OCI-LY3 (cell line): ENCODE data around the gene DNAJB1.
"Not testable (repeated sequence)": the region's sequence is repeated elsewhere in the genome, so short reads cannot be mapped to it uniquely, and the experiment has no call there.

Source experiments
- H2AFZ ChIP-seq: fragments of 200-600, 300-600 bp; shearing (Covaris generic); 2 replicates; pipeline ENCODE4 v1.6.0; 2014; ENCODE audit warnings: antibody characterized with exemption, low read depth, low read length
- H3K27ac ChIP-seq: fragments of 200-600, 300-600 bp; sonication (generic); 2 replicates; pipeline ENCODE4 v1.5.1; 2014; ENCODE audit warnings: mild to moderate bottlenecking, low read length, moderate library complexity, mixed read lengths
- H3K27me3 ChIP-seq: fragments of 200-600, 300-600 bp; sonication (generic); 2 replicates; pipeline ENCODE4 v1.6.1; 2014; ENCODE audit warnings: low read depth, low read length, mixed read lengths
- H3K36me3 ChIP-seq: fragments of 200-600, 300-600 bp; sonication (generic); replicated peaks from 2 replicates; pipeline ENCODE3; 2014; ENCODE audit warnings: low read depth, low read length, mixed read lengths
- H3K4me1 ChIP-seq: fragments of 300-600, 200-600 bp; sonication (generic); 2 replicates; pipeline ENCODE4 v1.6.1; 2014; ENCODE audit warnings: low read length, mixed read lengths
- H3K4me2 ChIP-seq: fragments of 200-600, 300-600 bp; sonication (generic); 2 replicates; pipeline ENCODE4 v1.6.1; 2014; ENCODE audit warnings: low read length, mixed read lengths
- H3K4me3 ChIP-seq: fragments of 300-600, 200-600 bp; sonication (generic); 2 replicates; pipeline ENCODE4 v1.5.1; 2014; ENCODE audit warnings: antibody characterized with exemption, mild to moderate bottlenecking, low read length, moderate library complexity
- H3K79me2 ChIP-seq: fragments of 300-600, 200-600 bp; shearing (Covaris generic); 2 replicates; pipeline ENCODE4 v1.6.1; 2014; ENCODE audit warnings: mild to moderate bottlenecking, low read length, mixed read lengths
- H3K9ac ChIP-seq: fragments of 300-600, 200-600 bp; shearing (Covaris generic); 2 replicates; pipeline ENCODE4 v1.6.0; 2014; ENCODE audit warnings: mild to moderate bottlenecking, low read length, moderate library complexity
- H3K9me3 ChIP-seq: fragments of 200-600, 300-600 bp; shearing (Covaris generic); 2 replicates; pipeline ENCODE4 v1.6.1; 2014; ENCODE audit warnings: low read length, mixed read lengths; ENCODE audit not compliant: insufficient read depth
- H4K20me1 ChIP-seq: fragments of 200-600, 300-600 bp; sonication (generic); 2 replicates; pipeline ENCODE4 v1.6.1; 2016; ENCODE audit warnings: low read length, mixed read lengths; ENCODE audit not compliant: insufficient read depth
- EZH2phosphoT487 ChIP-seq: fragments of 200-600 bp; shearing (Covaris generic); IDR thresholded peaks from 2 replicates; pipeline ENCODE4 v1.6.1; 2018; ENCODE audit warnings: antibody characterized with exemption, mixed run types, low read depth
- TF ChIP-seq, protein P1 (sequence below): fragments of 200-600, 300-600 bp; sonication (generic); IDR thresholded peaks from 2 replicates; pipeline ENCODE4 v1.5.1; 2014; ENCODE audit warnings: antibody characterized with exemption, low read length, low read depth

Gene DNAJB1

DNA sequence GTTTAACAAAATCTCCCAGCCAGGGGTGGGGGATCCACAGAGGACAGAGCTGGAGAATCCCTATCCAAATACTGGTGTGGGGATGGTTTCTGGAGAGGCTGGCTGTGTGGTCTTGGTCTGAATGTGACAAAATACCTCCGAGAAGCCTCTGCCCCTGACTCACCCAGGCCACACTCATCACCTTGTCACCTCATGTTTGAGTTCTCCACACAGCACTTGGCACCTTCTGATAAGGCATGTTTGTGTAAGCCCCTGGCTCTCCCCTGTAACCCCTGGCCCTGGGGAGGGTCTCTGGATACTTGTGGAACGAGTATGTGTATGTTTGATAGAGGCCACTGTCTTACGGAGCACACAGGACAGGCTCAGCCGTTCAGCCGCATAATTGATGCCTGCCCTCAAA, 25.9 kb upstream of the DNAJB1 start:
- peaks cover 22% of the 10 kb centered on the region for H3K36me3 ChIP-seq
- H3K27ac ChIP-seq, result no peak overlapping the region
- H3K4me3 ChIP-seq, result no peak overlapping the region
- no peak overlapping the region for H3K4me2 ChIP-seq
- H3K9ac ChIP-seq, result no peak overlapping the region
- no peak overlapping the region for H2AFZ ChIP-seq
- peaks cover 73% of the 10 kb centered on the region for H3K79me2 ChIP-seq
- peaks cover 40% of the 10 kb centered on the region for H4K20me1 ChIP-seq
- H3K9me3 ChIP-seq, result no peaks in the 10 kb centered on the region
- no peak for TF ChIP-seq EZH2phosphoT487
- TF ChIP-seq, protein P1, sequence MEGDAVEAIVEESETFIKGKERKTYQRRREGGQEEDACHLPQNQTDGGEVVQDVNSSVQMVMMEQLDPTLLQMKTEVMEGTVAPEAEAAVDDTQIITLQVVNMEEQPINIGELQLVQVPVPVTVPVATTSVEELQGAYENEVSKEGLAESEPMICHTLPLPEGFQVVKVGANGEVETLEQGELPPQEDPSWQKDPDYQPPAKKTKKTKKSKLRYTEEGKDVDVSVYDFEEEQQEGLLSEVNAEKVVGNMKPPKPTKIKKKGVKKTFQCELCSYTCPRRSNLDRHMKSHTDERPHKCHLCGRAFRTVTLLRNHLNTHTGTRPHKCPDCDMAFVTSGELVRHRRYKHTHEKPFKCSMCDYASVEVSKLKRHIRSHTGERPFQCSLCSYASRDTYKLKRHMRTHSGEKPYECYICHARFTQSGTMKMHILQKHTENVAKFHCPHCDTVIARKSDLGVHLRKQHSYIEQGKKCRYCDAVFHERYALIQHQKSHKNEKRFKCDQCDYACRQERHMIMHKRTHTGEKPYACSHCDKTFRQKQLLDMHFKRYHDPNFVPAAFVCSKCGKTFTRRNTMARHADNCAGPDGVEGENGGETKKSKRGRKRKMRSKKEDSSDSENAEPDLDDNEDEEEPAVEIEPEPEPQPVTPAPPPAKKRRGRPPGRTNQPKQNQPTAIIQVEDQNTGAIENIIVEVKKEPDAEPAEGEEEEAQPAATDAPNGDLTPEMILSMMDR, result no peak
- no peaks in the 10 kb centered on the region for H3K27me3 ChIP-seq
- H3K4me1 ChIP-seq, result peaks cover 11% of the 10 kb centered on the region

DNA sequence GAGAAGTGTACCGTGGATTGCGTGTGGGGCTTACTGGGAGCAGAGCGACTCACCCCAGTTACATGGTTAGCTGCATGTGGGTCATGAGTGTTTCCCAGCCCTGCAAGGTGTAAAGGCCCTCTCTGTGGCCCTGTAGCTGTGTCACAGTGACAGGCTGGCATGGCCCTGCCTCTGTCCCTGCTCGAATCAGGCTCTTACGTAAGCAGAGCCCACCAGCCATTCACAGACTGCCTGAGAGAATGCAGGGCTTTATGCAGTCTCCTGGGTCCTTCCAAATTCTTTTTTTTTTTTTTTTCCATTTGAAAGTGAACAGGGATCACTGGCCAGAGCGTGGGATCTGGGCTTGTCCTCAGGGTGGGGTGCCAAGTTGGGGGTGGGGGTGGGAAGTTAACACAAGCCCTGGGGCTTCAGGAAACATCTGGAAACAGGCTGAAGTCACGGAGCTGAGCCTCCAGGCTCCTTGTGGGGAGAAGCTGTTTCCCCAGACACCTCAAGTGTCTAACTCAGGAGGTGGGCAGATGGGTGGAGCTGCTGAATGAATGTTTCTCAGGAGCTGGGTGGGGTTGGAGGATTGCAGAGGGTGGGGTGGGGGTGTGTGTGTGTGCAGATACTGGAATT, 24.6 kb upstream of the DNAJB1 start:
- Histone ChIP-seq H3K79me2 (peaks cover 73% of the 10 kb centered on the region), H3K4me3 (no peak overlapping the region), H3K9ac (no peak overlapping the region), H3K9me3 (no peaks in the 10 kb centered on the region), H3K27me3 (no peaks in the 10 kb centered on the region), H3K27ac (no peak overlapping the region), H2AFZ (no peak overlapping the region), H3K4me1 (peaks cover 11% of the 10 kb centered on the region), H3K4me2 (no peak overlapping the region), H4K20me1 (peaks cover 42% of the 10 kb centered on the region), H3K36me3 (peaks cover 16% of the 10 kb centered on the region)
- no peak for TF ChIP-seq EZH2phosphoT487
- TF ChIP-seq, protein P1, result no peak

DNA sequence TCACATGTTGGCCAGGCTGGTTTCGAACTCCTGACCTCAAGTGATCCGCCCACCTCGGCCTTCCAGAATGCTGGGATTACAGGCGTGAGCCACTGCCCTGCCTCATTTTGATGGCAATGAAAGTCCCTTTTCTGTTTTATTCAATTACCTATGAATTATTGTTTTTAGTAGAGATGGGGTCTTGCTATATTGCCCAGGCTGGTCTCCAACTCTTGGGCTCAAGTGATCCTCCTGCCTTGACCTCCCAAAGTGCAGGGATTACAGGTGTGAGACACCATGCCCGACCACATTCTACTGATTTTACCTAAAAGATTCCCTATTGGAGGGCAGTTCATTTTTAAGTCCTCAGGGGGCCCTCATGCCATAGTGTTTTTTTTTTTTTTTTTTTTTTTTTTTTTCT, 23.8 kb upstream of the DNAJB1 start:
- not testable (repeated sequence) for H3K27ac ChIP-seq, H3K27me3 ChIP-seq, H2AFZ ChIP-seq, H3K9ac ChIP-seq, H3K9me3 ChIP-seq, H3K4me2 ChIP-seq, H3K4me3 ChIP-seq
- H3K79me2 ChIP-seq, result peaks cover 80% of the 10 kb centered on the region
- H3K36me3 ChIP-seq, result peaks cover 16% of the 10 kb centered on the region
- peaks cover 46% of the 10 kb centered on the region for H4K20me1 ChIP-seq
- H3K4me1 ChIP-seq, result peaks cover 11% of the 10 kb centered on the region

DNA sequence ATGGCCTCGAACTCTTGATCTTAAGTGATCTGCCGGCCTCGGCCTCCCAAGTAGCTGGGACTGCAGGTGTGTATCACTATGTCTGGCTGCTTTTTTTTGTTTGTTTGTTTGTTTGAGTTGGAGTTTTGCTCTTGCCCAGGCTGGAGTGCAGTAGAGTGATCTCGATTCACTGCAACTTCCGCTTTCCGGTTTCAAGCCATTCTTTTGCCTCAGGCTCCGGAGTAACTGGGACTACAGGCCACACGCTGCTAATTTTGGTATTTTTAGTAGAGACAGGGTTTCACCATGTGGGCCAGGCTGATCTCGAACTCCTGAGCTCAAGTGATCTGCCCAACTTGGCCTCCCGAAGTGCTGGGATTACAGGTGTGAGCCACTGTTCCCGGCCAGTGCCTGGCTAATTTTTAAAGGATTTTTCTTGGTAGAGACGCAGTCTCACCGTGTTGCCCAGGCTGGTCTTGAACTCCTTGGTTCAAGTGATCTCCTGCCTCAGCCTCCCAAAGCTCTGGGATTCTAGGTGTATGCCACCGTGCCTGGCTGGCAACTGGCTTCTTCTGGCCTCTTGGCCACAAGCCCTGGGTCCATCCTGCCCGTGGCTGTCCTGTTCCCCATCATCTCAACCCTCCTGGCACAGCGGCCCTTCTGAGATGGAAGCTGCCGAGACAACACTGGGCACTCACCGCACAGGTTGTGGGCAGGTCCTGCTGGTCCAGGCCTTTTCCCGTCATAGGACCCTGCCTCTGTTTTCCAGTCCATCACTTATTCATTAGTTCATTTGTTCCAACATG, 22.7 kb upstream of the DNAJB1 start:
- Histone ChIP-seq H3K9me3 (no peaks in the 10 kb centered on the region), H3K4me2 (peak overlapping the region; percentile 37), H2AFZ (no peak overlapping the region), H3K9ac (peak overlapping the region; percentile 37; the same call in 1 of the 2 replicates), H3K27ac (peak overlapping the region; percentile 59), H3K27me3 (no peaks in the 10 kb centered on the region), H3K4me3 (peak overlapping the region; percentile 3; the same call in 1 of the 2 replicates), H4K20me1 (peaks cover 49% of the 10 kb centered on the region), H3K4me1 (peaks cover 11% of the 10 kb centered on the region), H3K79me2 (peaks cover 81% of the 10 kb centered on the region), H3K36me3 (peaks cover 16% of the 10 kb centered on the region)
- TF ChIP-seq, protein P1, result no peak
- TF ChIP-seq EZH2phosphoT487, result no peak
